A673 (cell line): ENCODE data around the gene PLD1. TPM values are rescaled to one million over a fixed set of nuclear protein-coding genes. Genes with fewer than 3 reads are reported as not detected.

ENCODE experiments used
- BruUV-seq: library from RNA; stranded (reverse); fragments of 400-500 nt; replicated peaks from 2 replicates; lab custom pipeline; 2021; lab: Mats Ljungman, UMichigan
- CTCF ChIA-PET: fragments of 300-600 bp; sonication (Branson Sonifier 250); formaldehyde crosslinking; loops from one replicate; lab custom pipeline; 2022; ENCODE audit warnings: antibody characterized with exemption; lab: Charles Lee
- POLR2A ChIA-PET: fragments of 300-600 bp; sonication (Branson Sonifier 250); formaldehyde crosslinking; loops from one replicate; lab custom pipeline; 2022; ENCODE audit warnings: antibody characterized with exemption; ENCODE audit not compliant: low non-redundant PET; lab: Charles Lee
- DNase-seq: peaks from one replicate; pipeline ENCODE4 v3.0.0-alpha.2; 2015; ENCODE audit warnings: low spot score
- H3K27ac ChIP-seq: fragments of 200-600 bp; sonication (generic); 2 replicates; pipeline ENCODE4 v1.5.1; 2016; ENCODE audit warnings: mixed run types, low read depth, mild to moderate bottlenecking, mixed read lengths, antibody characterized with exemption, low read length; ENCODE audit not compliant: poor library complexity, severe bottlenecking
- H3K27me3 ChIP-seq: fragments of 200-600 bp; sonication (generic); replicated peaks from 2 replicates; pipeline ENCODE4 v1.6.1; 2017; ENCODE audit warnings: mixed run types, low read depth, mild to moderate bottlenecking, mixed read lengths, antibody characterized with exemption, low read length; ENCODE audit not compliant: insufficient read depth, poor library complexity
- H3K36me3 ChIP-seq: fragments of 200-600 bp; sonication (generic); 2 replicates; pipeline ENCODE4 v1.6.1; 2016; ENCODE audit warnings: mixed run types, mild to moderate bottlenecking, mixed read lengths, antibody characterized with exemption, low read length; ENCODE audit not compliant: insufficient read depth, poor library complexity, severe bottlenecking
- H3K4me1 ChIP-seq: fragments of 200-600 bp; sonication (generic); 2 replicates; pipeline ENCODE4 v1.6.1; 2017; ENCODE audit warnings: mixed run types, mild to moderate bottlenecking, mixed read lengths, antibody characterized with exemption, low read length; ENCODE audit not compliant: insufficient read depth, poor library complexity, severe bottlenecking
- H3K4me3 ChIP-seq: fragments of 200-600 bp; sonication (generic); 2 replicates; pipeline ENCODE4 v1.5.1; 2016; ENCODE audit warnings: low read depth, mixed run types, mild to moderate bottlenecking, mixed read lengths, low read length; ENCODE audit not compliant: poor library complexity, severe bottlenecking
- H3K9me3 ChIP-seq: fragments of 200-600 bp; sonication (generic); 2 replicates; pipeline ENCODE4 v1.6.1; 2016; ENCODE audit warnings: mixed run types, low read depth, mild to moderate bottlenecking, mixed read lengths, antibody characterized with exemption, low read length; ENCODE audit not compliant: poor library complexity, severe bottlenecking
- EZH2 ChIP-seq: fragments of 200-600 bp; sonication (generic); IDR thresholded peaks from 2 replicates; pipeline ENCODE4 v1.6.1; 2017; ENCODE audit warnings: borderline replicate concordance, low read depth, mild to moderate bottlenecking, mixed read lengths, antibody characterized with exemption, low read length; ENCODE audit not compliant: poor library complexity, severe bottlenecking
- intact Hi-C: fragments of 100-400 bp; cut with micrococcal nuclease; formaldehyde crosslinking; loops from one replicate; pipeline ENCODE4 v1.10.0; 2022; ENCODE audit not compliant: unreplicated experiment
- total RNA-seq: library from RNA; stranded (reverse); gene quantifications from 2 replicates; pipeline ENCODE4 v1.2.3, GENCODE V29; 2021
- TF ChIP-seq, protein P1 (sequence below): fragments of 300-800, 200-600 bp; sonication (generic); conservative IDR thresholded peaks from 2 replicates; pipeline ENCODE4 v1.5.1; 2017; ENCODE audit warnings: low read depth, mild to moderate bottlenecking, antibody characterized with exemption, low read length, moderate library complexity, mixed read lengths

The PLD1 gene
- total RNA-seq, 1 experiment from 2014 or later: 3.2 TPM

DNA sequence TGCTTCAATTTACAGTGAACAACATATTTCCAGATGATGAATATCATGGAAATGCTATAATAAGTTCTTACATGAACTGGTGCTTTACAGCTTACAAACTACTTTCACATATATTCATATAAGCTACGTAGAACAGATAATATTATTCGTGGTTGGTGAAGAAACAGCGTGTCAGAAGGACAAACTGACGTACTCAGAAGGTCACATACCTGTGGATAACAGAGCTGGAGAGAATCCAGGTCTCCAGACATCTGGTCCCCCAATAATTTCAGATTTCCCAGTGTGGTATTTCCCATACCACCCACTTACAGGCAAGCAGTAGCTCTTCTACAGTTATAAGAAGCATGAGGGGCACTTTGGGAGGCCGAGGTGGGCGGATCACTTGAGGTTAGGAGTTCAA, 156.6 kb downstream of the PLD1 start:
- ChIA-PET POLR2A (interaction anchor here (0.6 kb wide), 1 partner anchor 1759 kb away, joined by 4 read pairs; no protein-coding TSS in a partner anchor), CTCF (no interaction called here)
- H3K27ac ChIP-seq: no peak overlapping the region
- intact Hi-C loops: no loop called here
- no peaks in the 10 kb centered on the region for H3K27me3 ChIP-seq
- TF ChIP-seq, protein P1, sequence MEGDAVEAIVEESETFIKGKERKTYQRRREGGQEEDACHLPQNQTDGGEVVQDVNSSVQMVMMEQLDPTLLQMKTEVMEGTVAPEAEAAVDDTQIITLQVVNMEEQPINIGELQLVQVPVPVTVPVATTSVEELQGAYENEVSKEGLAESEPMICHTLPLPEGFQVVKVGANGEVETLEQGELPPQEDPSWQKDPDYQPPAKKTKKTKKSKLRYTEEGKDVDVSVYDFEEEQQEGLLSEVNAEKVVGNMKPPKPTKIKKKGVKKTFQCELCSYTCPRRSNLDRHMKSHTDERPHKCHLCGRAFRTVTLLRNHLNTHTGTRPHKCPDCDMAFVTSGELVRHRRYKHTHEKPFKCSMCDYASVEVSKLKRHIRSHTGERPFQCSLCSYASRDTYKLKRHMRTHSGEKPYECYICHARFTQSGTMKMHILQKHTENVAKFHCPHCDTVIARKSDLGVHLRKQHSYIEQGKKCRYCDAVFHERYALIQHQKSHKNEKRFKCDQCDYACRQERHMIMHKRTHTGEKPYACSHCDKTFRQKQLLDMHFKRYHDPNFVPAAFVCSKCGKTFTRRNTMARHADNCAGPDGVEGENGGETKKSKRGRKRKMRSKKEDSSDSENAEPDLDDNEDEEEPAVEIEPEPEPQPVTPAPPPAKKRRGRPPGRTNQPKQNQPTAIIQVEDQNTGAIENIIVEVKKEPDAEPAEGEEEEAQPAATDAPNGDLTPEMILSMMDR: no peak
- no peak for TF ChIP-seq EZH2
- H3K9me3 ChIP-seq: no peaks in the 10 kb centered on the region
- no peak overlapping the region for H3K4me3 ChIP-seq
- no peaks in the 10 kb centered on the region for H3K36me3 ChIP-seq
- DNase-seq: no peak
- peaks cover 5% of the 10 kb centered on the region for H3K4me1 ChIP-seq
- no TSS peak for BruUV-seq

GRCh38 chr3:171652932-171653331, 157.4 kb downstream of the PLD1 start:
- CTCF ChIA-PET: no interaction called here
- no peaks in the 10 kb centered on the region for H3K9me3 ChIP-seq

GRCh38 chr3:171649911-171650592, 160.2 kb downstream of the PLD1 start:
- H3K27me3 ChIP-seq: no peaks in the 10 kb centered on the region
- CTCF ChIA-PET: no interaction called here
- H3K9me3 ChIP-seq: no peaks in the 10 kb centered on the region
- H3K4me3 ChIP-seq: no peak overlapping the region
- POLR2A ChIA-PET: no interaction called here
- H3K27ac ChIP-seq: no peak overlapping the region
- H3K4me1 ChIP-seq: peaks cover 5% of the 10 kb centered on the region
- no peaks in the 10 kb centered on the region for H3K36me3 ChIP-seq
- intact Hi-C loops: loop anchor here (5.0 kb wide), 1 partner anchor 687 kb away; no protein-coding TSS in a partner anchor
- no peak for DNase-seq
- TF ChIP-seq, protein P1: no peak
- TF ChIP-seq EZH2: no peak
- no TSS peak for BruUV-seq

More at GRCh38 chr3:171652932-171653331, 157.4 kb downstream of the PLD1 start:
- no peak for DNase-seq
- no peak for TF ChIP-seq EZH2
- TF ChIP-seq, protein P1: no peak
- BruUV-seq: no TSS peak
- POLR2A ChIA-PET: interaction anchor here (0.6 kb wide), 1 partner anchor 11 kb away, joined by 6 read pairs; no protein-coding TSS in a partner anchor
- intact Hi-C loops: no loop called here
- H3K4me1 ChIP-seq: peaks cover 5% of the 10 kb centered on the region
- H3K27ac ChIP-seq: no peak overlapping the region
- no peaks in the 10 kb centered on the region for H3K27me3 ChIP-seq
- H3K36me3 ChIP-seq: no peaks in the 10 kb centered on the region
- H3K4me3 ChIP-seq: no peak overlapping the region
